Mesendoderm (in vitro differentiated cells): ENCODE results near the gene RXRA.

Experiments used
- DNase-seq: peaks from one replicate; pipeline ENCODE4 v3.0.0; 2013
- H2AK5ac ChIP-seq: 2 replicates; pipeline ENCODE4 v1.6.1; 2013; ENCODE audit warnings: low read length, inconsistent platforms
- H2BK120ac ChIP-seq: 2 replicates; pipeline ENCODE4 v1.6.1; 2013; ENCODE audit warnings: low read depth, mild to moderate bottlenecking, low read length, moderate library complexity, mixed read lengths
- H2BK15ac ChIP-seq: replicated peaks from 2 replicates; pipeline ENCODE4 v1.6.1; 2013; ENCODE audit warnings: low read depth, mild to moderate bottlenecking, moderate library complexity
- H2BK5ac ChIP-seq: 2 replicates; pipeline ENCODE4 v1.6.1; 2013; ENCODE audit warnings: low read length, inconsistent platforms
- H3K18ac ChIP-seq: 2 replicates; pipeline ENCODE4 v1.6.1; 2013; ENCODE audit warnings: mild to moderate bottlenecking, low read length, mixed read lengths
- H3K23ac ChIP-seq: one replicate; pipeline ENCODE4 v1.6.1; 2013; ENCODE audit warnings: low read length
- H3K27ac ChIP-seq: 2 replicates; pipeline ENCODE4 v1.5.1; 2013; ENCODE audit warnings: low read depth, mild to moderate bottlenecking, inconsistent platforms, low read length, moderate library complexity
- H3K27me3 ChIP-seq: 2 replicates; pipeline ENCODE4 v1.6.1; 2013; ENCODE audit warnings: low read length, control low read depth, mild to moderate bottlenecking, inconsistent platforms; ENCODE audit not compliant: insufficient read depth, poor library complexity
- H3K36me3 ChIP-seq: 2 replicates; pipeline ENCODE4 v1.6.1; 2013; ENCODE audit warnings: low read length, inconsistent platforms; ENCODE audit not compliant: control insufficient read depth, insufficient read depth
- H3K4ac ChIP-seq: one replicate; pipeline ENCODE4 v1.6.1; 2013; ENCODE audit warnings: low read depth, mild to moderate bottlenecking, low read length, moderate library complexity
- H3K4me1 ChIP-seq: 2 replicates; pipeline ENCODE4 v1.6.1; 2013; ENCODE audit warnings: low read depth, low read length, inconsistent platforms; ENCODE audit not compliant: control insufficient read depth
- H3K4me2 ChIP-seq: 2 replicates; pipeline ENCODE4 v1.6.1; 2013; ENCODE audit warnings: low read length
- H3K4me3 ChIP-seq: 2 replicates; pipeline ENCODE4 v1.5.1; 2013; ENCODE audit warnings: mild to moderate bottlenecking, low read length
- H3K56ac ChIP-seq: one replicate; pipeline ENCODE4 v1.6.1; 2013; ENCODE audit warnings: low read length
- H3K79me1 ChIP-seq: 2 replicates; pipeline ENCODE4 v1.6.1; 2013; ENCODE audit warnings: low read length, inconsistent platforms
- H3K79me2 ChIP-seq: 2 replicates; pipeline ENCODE4 v1.6.1; 2013; ENCODE audit warnings: mild to moderate bottlenecking, low read length; ENCODE audit not compliant: control insufficient read depth, insufficient read depth
- H3K9ac ChIP-seq: 2 replicates; pipeline ENCODE4 v1.6.1; 2013; ENCODE audit warnings: low read length, inconsistent platforms
- H4K5ac ChIP-seq: one replicate; pipeline ENCODE4 v1.6.1; 2013; ENCODE audit warnings: low read length
- H4K8ac ChIP-seq: one replicate; pipeline ENCODE4 v1.6.1; 2013; ENCODE audit warnings: low read depth, mild to moderate bottlenecking, control low read depth, low read length, moderate library complexity
- WGBS: extraction: QIAGEN DNeasy Blood & Tissue Kit; methylation state at CpG from one replicate; pipeline ENCODE4 v1.1.7; 2013; ENCODE audit warnings: low lambda C conversion rate, missing lambda C conversion rate; ENCODE audit not compliant: insufficient coverage; ENCODE audit errors: extremely low coverage; 5-methylcytosine and 5-hydroxymethylcytosine counted together

The RXRA gene

DNA sequence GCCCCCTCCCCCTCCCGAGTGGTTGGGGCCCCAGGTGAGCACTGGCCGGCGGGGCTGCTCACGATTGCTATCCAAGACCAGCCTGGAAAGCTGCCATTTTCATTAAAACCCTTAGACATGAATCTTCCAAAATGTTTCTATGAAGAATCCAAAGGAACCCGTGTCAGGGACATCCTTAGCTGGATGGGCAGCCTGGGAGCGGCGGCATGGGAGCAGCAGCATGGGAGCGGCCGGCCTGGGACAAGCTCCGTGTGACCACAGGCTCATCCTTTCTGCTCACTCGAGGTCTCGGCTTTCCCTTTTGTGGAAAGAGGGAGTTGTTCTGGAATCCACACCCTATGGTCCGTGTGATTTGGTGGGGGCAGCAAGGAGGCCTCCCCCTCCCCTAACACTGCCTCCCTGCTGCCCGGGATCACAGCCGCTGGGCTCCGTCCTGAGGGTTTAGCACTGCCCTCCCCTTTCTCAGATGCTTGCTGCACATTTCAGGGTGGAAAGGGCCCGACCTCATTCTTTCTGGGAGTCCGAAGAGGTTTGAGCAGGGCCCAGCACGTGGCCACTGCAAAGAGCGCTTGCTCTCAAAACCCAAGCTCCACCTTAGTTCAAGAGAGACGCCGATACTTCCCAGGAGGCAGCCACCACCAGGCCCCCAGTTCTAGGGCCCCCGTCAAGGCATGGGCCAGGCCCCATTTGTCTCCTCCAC, 127.7 kb downstream of the RXRA start:
- no peak overlapping the region for H3K27ac ChIP-seq
- no peak overlapping the region for H3K18ac ChIP-seq

DNA sequence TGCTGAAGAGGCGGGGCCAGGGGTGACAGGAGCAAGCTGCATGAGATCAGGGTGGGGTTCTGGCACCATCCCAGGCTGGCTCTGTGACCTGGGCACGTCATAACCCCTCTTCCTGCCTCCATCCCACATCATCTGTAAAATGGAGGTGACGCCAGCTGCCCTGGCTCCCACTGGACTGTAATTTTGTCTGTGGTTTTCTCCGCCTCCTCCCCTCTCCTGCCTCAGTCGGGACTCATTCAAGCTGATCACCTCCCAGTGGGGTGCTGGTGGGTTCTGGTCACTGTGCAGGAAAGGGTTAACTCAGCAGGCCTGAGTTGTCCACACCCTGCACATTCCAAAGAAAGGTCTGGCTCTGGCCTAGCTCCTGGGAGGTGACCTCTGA, 128.2 kb downstream of the RXRA start:
- no peak overlapping the region for H3K27ac ChIP-seq
- no peaks in the 10 kb centered on the region for H3K27me3 ChIP-seq
- no peak for DNase-seq
- H3K9ac ChIP-seq: no peak overlapping the region
- H3K79me1 ChIP-seq: no peaks in the 10 kb centered on the region
- no peak overlapping the region for H2BK5ac ChIP-seq
- H3K4me2 ChIP-seq: no peak overlapping the region
- no peak overlapping the region for H3K4me3 ChIP-seq
- H4K8ac ChIP-seq: no peak overlapping the region
- H3K79me2 ChIP-seq: no peaks in the 10 kb centered on the region
- H3K36me3 ChIP-seq: no peaks in the 10 kb centered on the region
- H2AK5ac ChIP-seq: no peak overlapping the region
- H3K4ac ChIP-seq: no peak overlapping the region
- no peak overlapping the region for H4K5ac ChIP-seq
- H2BK120ac ChIP-seq: no peak overlapping the region
- no peaks in the 10 kb centered on the region for H3K4me1 ChIP-seq
- H3K56ac ChIP-seq: no peak overlapping the region
- no peak overlapping the region for H3K23ac ChIP-seq
- WGBS: no CpG with 5 or more reads among the region's 5 CpGs
- H3K18ac ChIP-seq: no peak overlapping the region
- no peak overlapping the region for H2BK15ac ChIP-seq

More for the DNA sequence above, 127.7 kb downstream of the RXRA start:
- Histone ChIP-seq H4K5ac (no peak overlapping the region), H2BK15ac (no peak overlapping the region), H2BK120ac (no peak overlapping the region), H3K56ac (no peak overlapping the region), H3K79me1 (no peaks in the 10 kb centered on the region), H3K79me2 (no peaks in the 10 kb centered on the region), H3K9ac (no peak overlapping the region), H2AK5ac (no peak overlapping the region), H3K27me3 (no peaks in the 10 kb centered on the region), H3K36me3 (no peaks in the 10 kb centered on the region), H3K23ac (no peak overlapping the region), H3K4me3 (no peak overlapping the region), H3K4ac (no peak overlapping the region), H3K4me1 (no peaks in the 10 kb centered on the region), H3K4me2 (no peak overlapping the region), H2BK5ac (no peak overlapping the region), H4K8ac (no peak overlapping the region)
- DNase-seq: no peak
- WGBS: no CpG with 5 or more reads among the region's 23 CpGs

DNA sequence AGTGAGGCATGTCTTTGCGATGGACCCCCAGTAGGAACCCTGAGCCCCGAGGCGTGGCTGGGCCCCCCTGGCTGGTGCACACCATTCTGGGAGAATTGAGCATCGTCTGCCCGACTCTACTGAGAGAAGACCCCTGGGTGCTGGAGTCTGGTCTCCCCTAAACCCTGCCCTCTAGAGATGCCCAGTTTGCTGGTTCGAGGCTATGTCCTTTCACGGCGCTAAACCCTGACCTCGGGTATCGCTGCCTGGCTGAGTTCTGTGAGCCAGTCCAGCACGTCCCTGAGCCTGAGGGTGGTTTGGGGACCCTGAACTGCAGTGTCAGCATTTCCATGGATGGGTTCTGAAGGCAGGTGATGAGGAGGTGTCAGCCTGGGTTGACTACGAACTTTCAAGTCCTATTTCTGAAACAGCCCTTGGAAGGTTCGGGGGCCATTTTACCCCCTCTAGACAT, 128.8 kb downstream of the RXRA start:
- H3K36me3 ChIP-seq: no peaks in the 10 kb centered on the region
- no peak overlapping the region for H2BK15ac ChIP-seq
- no peak overlapping the region for H3K23ac ChIP-seq
- H3K4me2 ChIP-seq: no peak overlapping the region
- no CpG with 5 or more reads among the region's 13 CpGs for WGBS
- H3K79me2 ChIP-seq: no peaks in the 10 kb centered on the region
- H3K4me1 ChIP-seq: no peaks in the 10 kb centered on the region
- H4K8ac ChIP-seq: no peak overlapping the region
- no peak overlapping the region for H3K4me3 ChIP-seq
- no peak overlapping the region for H3K4ac ChIP-seq
- no peak for DNase-seq
- H3K27ac ChIP-seq: no peak overlapping the region
- no peak overlapping the region for H3K9ac ChIP-seq
- H2BK120ac ChIP-seq: no peak overlapping the region
- H4K5ac ChIP-seq: no peak overlapping the region
- no peaks in the 10 kb centered on the region for H3K79me1 ChIP-seq
- no peak overlapping the region for H3K18ac ChIP-seq
- H2AK5ac ChIP-seq: no peak overlapping the region
- H2BK5ac ChIP-seq: no peak overlapping the region
- no peaks in the 10 kb centered on the region for H3K27me3 ChIP-seq
- no peak overlapping the region for H3K56ac ChIP-seq

DNA sequence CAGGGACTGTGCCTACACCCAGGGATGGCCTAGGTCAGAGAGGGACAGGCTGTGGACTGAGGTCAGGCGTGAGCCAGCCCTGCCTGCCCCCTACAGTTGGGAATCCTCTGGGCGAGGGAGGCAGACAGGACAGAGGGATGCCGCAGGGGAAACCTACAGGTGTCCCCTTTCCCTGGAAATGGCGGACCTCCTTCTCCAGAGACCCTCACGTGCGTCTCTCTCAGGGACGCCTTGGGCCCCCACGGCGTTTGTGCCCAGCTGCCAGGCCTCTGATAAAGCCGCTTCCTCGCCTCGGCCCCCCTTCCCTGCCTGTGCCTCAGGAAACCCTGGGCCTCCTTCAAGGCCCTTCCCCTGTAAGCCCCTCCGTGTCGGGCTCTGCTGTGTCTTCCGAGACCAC, 129.3 kb downstream of the RXRA start:
- Histone ChIP-seq H3K36me3 (no peaks in the 10 kb centered on the region), H2BK15ac (no peak overlapping the region), H3K4me2 (no peak overlapping the region), H3K56ac (no peak overlapping the region), H3K23ac (no peak overlapping the region), H3K27ac (no peak overlapping the region), H2BK120ac (no peak overlapping the region), H3K27me3 (no peaks in the 10 kb centered on the region), H3K79me1 (no peaks in the 10 kb centered on the region), H3K4me3 (no peak overlapping the region), H3K79me2 (no peaks in the 10 kb centered on the region), H4K8ac (no peak overlapping the region), H2BK5ac (no peak overlapping the region), H3K4ac (no peak overlapping the region), H2AK5ac (no peak overlapping the region), H3K4me1 (no peaks in the 10 kb centered on the region), H3K9ac (no peak overlapping the region), H4K5ac (no peak overlapping the region), H3K18ac (no peak overlapping the region)
- DNase-seq: no peak
- WGBS: no CpG with 5 or more reads among the region's 15 CpGs

DNA sequence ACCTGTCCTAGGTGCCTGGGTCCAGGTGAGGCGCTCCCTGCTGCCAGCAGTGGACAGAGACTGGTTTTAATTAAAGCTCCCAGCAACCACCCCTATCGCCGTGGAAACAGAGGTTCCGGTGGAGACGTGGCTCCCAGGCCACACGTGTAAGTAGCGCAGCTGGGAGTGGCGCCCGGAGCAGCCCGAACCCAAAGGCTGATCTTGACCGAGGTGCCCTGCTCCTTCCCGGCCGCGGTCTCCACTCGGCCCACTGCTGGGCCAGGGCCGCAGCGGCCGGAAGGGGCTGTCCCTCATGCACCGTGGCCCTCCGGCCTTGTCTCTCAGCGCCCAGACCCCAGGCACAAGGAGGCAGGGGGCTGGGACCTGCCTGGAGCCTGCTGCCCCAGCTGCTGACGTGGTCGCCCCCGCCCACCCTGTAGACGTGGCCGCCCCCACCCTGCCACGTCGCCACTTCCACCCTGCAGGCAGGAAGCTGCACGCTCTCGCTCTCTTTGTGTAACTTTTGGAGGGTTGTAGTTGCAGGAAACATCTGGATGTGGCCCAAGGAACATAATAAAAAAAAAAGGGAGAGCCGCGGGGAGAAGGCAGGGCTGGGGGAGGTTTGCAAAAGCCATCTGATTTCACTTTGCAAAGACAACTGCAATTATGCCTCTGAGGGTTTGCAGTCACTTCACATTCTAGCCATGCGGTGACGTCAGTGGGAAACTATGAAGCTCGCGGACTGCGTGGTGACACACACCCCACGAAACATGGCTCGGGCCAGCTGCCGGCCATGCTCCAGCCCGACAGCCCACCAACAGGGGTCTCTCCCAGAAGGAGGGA, 129.9 kb downstream of the RXRA start:
- H3K4me1 ChIP-seq: no peaks in the 10 kb centered on the region
- H3K4ac ChIP-seq: no peak overlapping the region
- H3K79me2 ChIP-seq: no peaks in the 10 kb centered on the region
- H4K8ac ChIP-seq: no peak overlapping the region
- peak; percentile 86 for DNase-seq
- H3K9ac ChIP-seq: no peak overlapping the region
- no peak overlapping the region for H3K56ac ChIP-seq
- no peak overlapping the region for H3K4me3 ChIP-seq
- no peak overlapping the region for H3K23ac ChIP-seq
- no peak overlapping the region for H3K18ac ChIP-seq
- H3K79me1 ChIP-seq: no peaks in the 10 kb centered on the region
- no CpG with 5 or more reads among the region's 41 CpGs for WGBS
- H4K5ac ChIP-seq: no peak overlapping the region
- no peak overlapping the region for H3K4me2 ChIP-seq
- H3K27ac ChIP-seq: no peak overlapping the region
- H2BK120ac ChIP-seq: no peak overlapping the region
- no peak overlapping the region for H2BK15ac ChIP-seq
- no peaks in the 10 kb centered on the region for H3K36me3 ChIP-seq
- H2BK5ac ChIP-seq: no peak overlapping the region
- no peaks in the 10 kb centered on the region for H3K27me3 ChIP-seq
- H2AK5ac ChIP-seq: no peak overlapping the region
